PC-3 (cell line): ENCODE measurements around the gene GATAD2B. TPM values are rescaled to one million over a fixed set of nuclear protein-coding genes. Genes with fewer than 3 reads are reported as not detected.

Experiments used
- ATAC-seq: fragments of 200-7000 bp; cut with Tn5 transposase; 2 replicates; pipeline ENCODE4 v1.9.1; 2020; ENCODE audit warnings: mild to moderate bottlenecking, moderate library complexity
- BruUV-seq: library from RNA; stranded (reverse); fragments of 400-500 nt; replicated peaks from 2 replicates; lab custom pipeline; 2021; lab: Mats Ljungman, UMichigan
- CTCF ChIA-PET: fragments of 300-600 bp; sonication (Branson Sonifier 250); formaldehyde crosslinking; loops from one replicate; lab custom pipeline; 2022; ENCODE audit warnings: antibody characterized with exemption; lab: Charles Lee
- POLR2A ChIA-PET: fragments of 300-600 bp; sonication (Branson Sonifier 250); formaldehyde crosslinking; loops from one replicate; lab custom pipeline; 2022; ENCODE audit warnings: antibody characterized with exemption; ENCODE audit not compliant: unreplicated experiment; lab: Charles Lee
- DNase-seq: peaks from one replicate; pipeline ENCODE4 v3.0.0-alpha.2; 2015
- H2AFZ ChIP-seq: fragments of 300-600 bp; sonication (generic); 2 replicates; pipeline ENCODE4 v1.6.0; 2016; ENCODE audit warnings: antibody characterized with exemption, low read length
- H3F3A ChIP-seq: fragments of 300-600 bp; sonication (generic); one replicate; pipeline ENCODE4 v1.6.0; 2017; ENCODE audit warnings: antibody characterized with exemption, low read length, control low read depth, mild to moderate bottlenecking; ENCODE audit not compliant: unreplicated experiment
- H3K27ac ChIP-seq: fragments of 300-600 bp; sonication (generic); 2 replicates; pipeline ENCODE4 v1.5.1; 2016; ENCODE audit warnings: mild to moderate bottlenecking, low read length
- H3K27me3 ChIP-seq: fragments of 300-600 bp; sonication (generic); 2 replicates; pipeline ENCODE4 v1.6.1; 2016; ENCODE audit warnings: low read length, mixed read lengths
- H3K36me3 ChIP-seq: fragments of 300-600 bp; sonication (generic); 2 replicates; pipeline ENCODE4 v1.6.1; 2016; ENCODE audit warnings: low read depth, mixed run types, low read length, mixed read lengths
- H3K4me1 ChIP-seq: fragments of 300-600 bp; sonication (generic); 2 replicates; pipeline ENCODE4 v1.5.1; 2016; ENCODE audit warnings: low read length; ENCODE audit not compliant: insufficient read depth
- H3K4me2 ChIP-seq: fragments of 300-600 bp; sonication (generic); 2 replicates; pipeline ENCODE4 v1.6.0; 2016; ENCODE audit warnings: low read length
- H3K4me3 ChIP-seq: fragments of 300-600 bp; sonication (generic); 2 replicates; pipeline ENCODE4 v1.5.1; 2016; ENCODE audit warnings: mild to moderate bottlenecking, low read length, mixed read lengths
- H3K79me2 ChIP-seq: fragments of 300-600 bp; sonication (generic); 2 replicates; pipeline ENCODE4 v1.6.1; 2017; ENCODE audit warnings: low read length, mixed read lengths
- H3K9ac ChIP-seq: fragments of 300-600 bp; sonication (generic); 2 replicates; pipeline ENCODE4 v1.6.0; 2016; ENCODE audit warnings: mild to moderate bottlenecking, low read length
- H3K9me2 ChIP-seq: fragments of 300-600 bp; sonication (generic); replicated peaks from 2 replicates; pipeline ENCODE4 v1.6.1; 2016; ENCODE audit warnings: mixed run types, low read length, mixed read lengths
- H3K9me3 ChIP-seq: fragments of 300-600 bp; sonication (generic); 2 replicates; pipeline ENCODE4 v1.6.1; 2016; ENCODE audit warnings: low read length, mixed read lengths
- H4K20me1 ChIP-seq: fragments of 300-600 bp; sonication (generic); 2 replicates; pipeline ENCODE4 v1.6.1; 2016; ENCODE audit warnings: low read length, mixed read lengths
- CTCF ChIP-seq: fragments of 300-600 bp; sonication (generic); conservative IDR thresholded peaks from 2 replicates; pipeline ENCODE4 v1.5.1; 2017; ENCODE audit warnings: antibody characterized with exemption, low read depth, mild to moderate bottlenecking, low read length
- EZH2 ChIP-seq: fragments of 300-600 bp; sonication (generic); IDR thresholded peaks from one replicate; pipeline ENCODE4 v1.6.1; 2017; ENCODE audit warnings: antibody characterized with exemption, mild to moderate bottlenecking, low read length; ENCODE audit not compliant: unreplicated experiment
- EZH2phosphoT487 ChIP-seq: fragments of 300-600 bp; sonication (generic); IDR thresholded peaks from 2 replicates; pipeline ENCODE4 v1.6.1; 2018; ENCODE audit warnings: mild to moderate bottlenecking, antibody characterized with exemption, low read length, borderline replicate concordance
- intact Hi-C: fragments of 100-400 bp; cut with micrococcal nuclease; formaldehyde crosslinking; loops from 2 replicates; pipeline ENCODE4 v1.9.0; 2023
- total RNA-seq: library from RNA; depleted of rRNA; stranded (reverse); fragments of >200 nt; gene quantifications from 2 replicates; pipeline ENCODE4 v1.2.3, GENCODE V29; 2014

Gene GATAD2B
- total RNA-seq, 1 experiment from 2014 or later: 7.2 TPM

DNA sequence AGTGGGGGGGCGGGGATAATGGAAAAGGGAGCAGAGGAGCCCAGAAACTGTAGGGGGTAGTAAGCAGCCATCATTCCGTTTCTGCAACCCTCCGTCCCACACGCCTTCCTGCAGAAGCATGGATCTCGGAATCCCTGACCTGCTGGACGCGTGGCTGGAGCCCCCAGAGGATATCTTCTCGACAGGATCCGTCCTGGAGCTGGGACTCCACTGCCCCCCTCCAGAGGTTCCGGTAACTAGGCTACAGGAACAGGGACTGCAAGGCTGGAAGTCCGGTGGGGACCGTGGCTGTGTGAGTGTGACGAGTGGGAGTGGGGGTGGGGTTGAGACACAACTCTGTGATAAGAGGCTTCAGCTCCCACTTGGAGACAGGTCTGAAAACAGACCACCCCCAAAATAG, 45.6 kb upstream of the GATAD2B start:
- DNase-seq (no peak), ATAC-seq (no peak)
- peaks cover 24% of the 10 kb centered on the region for H3K4me1 ChIP-seq
- intact Hi-C loops: loop anchor here (1.0 kb wide), 1 partner anchor 9 kb away; the partner anchor contains the start of gene JTB
- no TSS peak for BruUV-seq
- TF ChIP-seq CTCF (no peak), EZH2 (no peak), EZH2phosphoT487 (no peak)
- H4K20me1 ChIP-seq: no peaks in the 10 kb centered on the region
- peak overlapping the region; percentile 93 for H3K4me2 ChIP-seq
- H3K36me3 ChIP-seq: peaks cover 3% of the 10 kb centered on the region; the same call in 1 of the 2 replicates
- H3F3A ChIP-seq: no peaks in the 10 kb centered on the region
- H3K4me3 ChIP-seq: peak overlapping the region; percentile 71
- peak overlapping the region; percentile 81 for H3K27ac ChIP-seq
- POLR2A ChIA-PET: interaction anchor here (2.2 kb wide), 1 partner anchor 9 kb away, joined by 13 read pairs; the partner anchor contains the start of gene JTB
- peak overlapping the region; percentile 80 for H2AFZ ChIP-seq
- H3K79me2 ChIP-seq: peaks cover 39% of the 10 kb centered on the region
- CTCF ChIA-PET: interaction anchor here (1.5 kb wide), 1 partner anchor 18 kb away, joined by 7 read pairs; the partner anchor contains the start of gene RAB13
- no peaks in the 10 kb centered on the region for H3K27me3 ChIP-seq
- peak overlapping the region; percentile 77 for H3K9ac ChIP-seq
- no peaks in the 10 kb centered on the region for H3K9me3 ChIP-seq
- H3K9me2 ChIP-seq: no peaks in the 10 kb centered on the region

DNA sequence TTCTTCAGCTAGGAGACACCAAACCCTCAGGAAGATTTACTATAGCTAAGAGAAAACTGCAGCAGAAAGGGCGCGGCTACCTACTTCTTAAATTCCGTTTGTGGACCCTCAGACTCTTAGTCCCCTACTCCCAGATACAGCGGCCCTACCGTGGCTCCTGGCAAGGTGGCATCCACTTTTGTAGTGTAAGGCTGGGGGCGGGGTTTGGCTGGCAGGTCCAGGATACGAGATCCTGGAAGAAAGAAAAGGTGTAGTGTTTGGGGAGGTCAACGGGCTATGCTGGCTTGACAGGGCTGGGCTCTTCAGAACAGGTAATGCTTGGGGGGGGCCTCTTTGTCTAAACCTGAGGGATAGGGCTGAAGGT, 45.2 kb upstream of the GATAD2B start:
- H3K4me3 ChIP-seq: peak overlapping the region; percentile 71
- H3K9me2 ChIP-seq: no peaks in the 10 kb centered on the region
- CTCF ChIA-PET: interaction anchor here (1.5 to 1.6 kb wide), 2 partner anchors 10 to 19 kb away, joined by 5 to 7 read pairs; partner anchors contain the start of genes JTB and RAB13
- peak overlapping the region; percentile 77 for H3K9ac ChIP-seq
- no peaks in the 10 kb centered on the region for H3K27me3 ChIP-seq
- peak; percentile 3; the same call in 1 of the 2 replicates for ATAC-seq
- peak overlapping the region; percentile 93 for H3K4me2 ChIP-seq
- H2AFZ ChIP-seq: peak overlapping the region; percentile 80
- peaks cover 25% of the 10 kb centered on the region for H3K4me1 ChIP-seq
- peak; percentile 52 for DNase-seq
- H3F3A ChIP-seq: no peaks in the 10 kb centered on the region
- POLR2A ChIA-PET: interaction anchor here (0.6 to 2.2 kb wide), 3 partner anchors 10 to 1931 kb away, joined by 4 to 13 read pairs (median 8); partner anchors contain the start of gene JTB
- peak overlapping the region; percentile 81 for H3K27ac ChIP-seq
- no peak for TF ChIP-seq CTCF
- no peak for TF ChIP-seq EZH2
- TF ChIP-seq EZH2phosphoT487: no peak
- no peaks in the 10 kb centered on the region for H3K9me3 ChIP-seq
- H4K20me1 ChIP-seq: no peaks in the 10 kb centered on the region
- H3K36me3 ChIP-seq: no peaks in the 10 kb centered on the region
- intact Hi-C loops: loop anchor here (1.0 kb wide), 2 partner anchors 9 to 18 kb away; partner anchors contain the start of genes JTB and RAB13
- H3K79me2 ChIP-seq: peaks cover 41% of the 10 kb centered on the region
- BruUV-seq: no TSS peak
